Transverse colon (tissue), 4 donors: ENCODE data around the gene HDAC4. TPM values are rescaled to one million over a fixed set of nuclear protein-coding genes. Genes with fewer than 3 reads are reported as not detected.

Experiments
- DNase-seq: peaks from one replicate; pipeline ENCODE4 v3.0.0-alpha.2; 2019
- H3K27ac ChIP-seq, 4 donors: fragments of 200-600 bp; sonication (generic); 2 replicates each; pipeline ENCODE4 v1.5.1; 2016 to 2018; ENCODE audit warnings: inconsistent platforms in 4 of 4
- H3K27me3 ChIP-seq: fragments of 200-600 bp; sonication (generic); 2 replicates; pipeline ENCODE4 v1.5.1; 2017; ENCODE audit warnings: inconsistent platforms
- H3K36me3 ChIP-seq, 4 donors: fragments of 200-600 bp; sonication (generic); 2 replicates each; pipeline ENCODE4 v1.5.1; 2017 to 2019; ENCODE audit warnings: inconsistent platforms in 4 of 4
- H3K4me1 ChIP-seq, 4 donors: fragments of 200-600 bp; sonication (generic); 2 replicates each; pipeline ENCODE4 v1.5.1; 2017 to 2020; ENCODE audit warnings: inconsistent platforms in 4 of 4
- H3K4me3 ChIP-seq, 4 donors: fragments of 200-600 bp; sonication (generic); 1 replicate in 1 of 4; 2 replicates in 3 of 4; pipeline versions ENCODE4 v1.5.1 to v1.6.1; 2017 to 2019; ENCODE audit warnings: inconsistent platforms in 4 of 4
- H3K9me3 ChIP-seq, 2 donors: fragments of 200-600 bp; sonication (generic); 2 replicates each; pipeline ENCODE4 v1.5.1; 2017 to 2019; ENCODE audit warnings: inconsistent platforms in 2 of 2
- CTCF ChIP-seq, 5 experiments: fragments of 200-600 bp in 3 of 5; fragments of 450-650 bp in 2 of 5; sonication (generic) in 3 of 5; IDR thresholded peaks; 1 replicate in 2 of 5; 2 replicates in 3 of 5; pipeline ENCODE4 v1.5.1; 2016 to 2017; ENCODE audit warnings: antibody characterized with exemption in 5 of 5, inconsistent platforms in 3 of 5, mild to moderate bottlenecking in 2 of 5, moderate library complexity in 1 of 5
- EP300 ChIP-seq: sonication (generic); formaldehyde crosslinking; IDR thresholded peaks from one replicate; pipeline ENCODE4 v1.6.1; 2017; ENCODE audit warnings: antibody characterized with exemption, low read depth
- POLR2A ChIP-seq: fragments of 450-650 bp; IDR thresholded peaks from one replicate; pipeline ENCODE4 v1.6.1; 2016; ENCODE audit warnings: antibody characterized with exemption, mild to moderate bottlenecking, moderate library complexity
- POLR2AphosphoS5 ChIP-seq, 3 donors: sonication (generic); formaldehyde crosslinking; IDR thresholded peaks; one replicate each; pipeline ENCODE4 v1.6.1; 2016; ENCODE audit warnings: antibody characterized with exemption in 3 of 3
- WGBS, 2 donors: methylation state at CpG; one replicate each; pipeline ENCODE4 v1.1.5; 2018; ENCODE audit warnings: low coverage in 1 of 2; 5-methylcytosine and 5-hydroxymethylcytosine counted together
- in situ Hi-C, 4 donors: fragments of 200-750 bp; cut with MboI; loops; one replicate each; pipeline versions ENCODE4 v1.15.0 to v1.15.1; 2017; ENCODE audit warnings: low sequenced_read_pairs in 3 of 4, low pct_ligation_motif_present in 1 of 4, low pct_unique_long_range_greater_than_20kb in 1 of 4
- intact Hi-C: fragments of 100-400 bp; cut with DNase I; formaldehyde crosslinking; loops from one replicate; pipeline ENCODE4 v1.15.1; 2023; ENCODE audit warnings: low total_unique reads
- total RNA-seq, 4 donors: library from RNA; depleted of rRNA; stranded (reverse); fragments of >200 nt; gene quantifications; one replicate each; pipeline ENCODE4 v1.1.0, GENCODE V29; 2016

Gene HDAC4
- total RNA-seq, 4 donors from 2014 or later: 33.9 to 192 (median 112) TPM

GRCh38 chr2:239027391-239028252, 373.2 kb downstream of the HDAC4 start:
- no peak for DNase-seq
- WGBS, 2 donors: 74 to 86% methylated on average over 9 to 13 of the region's 38 CpGs
- Histone ChIP-seq H3K27me3 (peaks cover 8% of the 10 kb centered on the region), H3K27ac (no peak overlapping the region), H3K36me3 (no peaks in the 10 kb centered on the region), H3K4me1 (no peaks in the 10 kb centered on the region), H3K9me3 (no peaks in the 10 kb centered on the region), H3K4me3 (no peak overlapping the region)
- intact Hi-C loops: no loop called here
- no peak for TF ChIP-seq CTCF (IDR thresholded peaks at IDR 0.05)
- no peak for TF ChIP-seq POLR2AphosphoS5 (IDR thresholded peaks at IDR 0.05)
- TF ChIP-seq POLR2A: no peak
- TF ChIP-seq EP300: no peak
- in situ Hi-C loops: loop anchor here in 1 of 4 donors (25.0 kb wide), 1 partner anchor 960 kb away; no protein-coding TSS in a partner anchor

- Histone ChIP-seq H3K36me3 (no peaks in the 10 kb centered on the region), H3K9me3 (no peaks in the 10 kb centered on the region), H3K4me3 (no peak overlapping the region), H3K4me1 (no peaks in the 10 kb centered on the region), H3K27me3 (peaks cover 2% of the 10 kb centered on the region), H3K27ac (no peak overlapping the region)
- no peak for TF ChIP-seq CTCF (IDR thresholded peaks at IDR 0.05)
- in situ Hi-C loops (loop anchor here in 1 of 4 donors (25.0 kb wide), 1 partner anchor 960 kb away; no protein-coding TSS in a partner anchor), intact Hi-C loops (no loop called here)
- 64 to 74% methylated on average over 8 to 25 of the region's 25 CpGs for WGBS, 2 donors
- DNase-seq: no peak
Measured at GRCh38 chr2:239026711-239027361, 374.0 kb downstream of the HDAC4 start.

GRCh38 chr2:239025951-239026461, 374.8 kb downstream of the HDAC4 start:
- intact Hi-C loops (no loop called here), in situ Hi-C loops (loop anchor here in 1 of 4 donors (25.0 kb wide), 1 partner anchor 961 kb away; no protein-coding TSS in a partner anchor)

More at GRCh38 chr2:239025951-239026461, 374.8 kb downstream of the HDAC4 start:
- no peaks in the 10 kb centered on the region for H3K27me3 ChIP-seq
- H3K4me3 ChIP-seq: no peak overlapping the region
- H3K9me3 ChIP-seq: no peaks in the 10 kb centered on the region
- no peak for TF ChIP-seq CTCF (IDR thresholded peaks at IDR 0.05)
- no peak for TF ChIP-seq POLR2AphosphoS5 (IDR thresholded peaks at IDR 0.05)
- no peak for TF ChIP-seq EP300
- no peak for TF ChIP-seq POLR2A
- no peak overlapping the region for H3K27ac ChIP-seq
- 76% methylated on average over 14 of the region's 14 CpGs; no CpG with 5 or more reads in 1 of the 2 donors for WGBS, 2 donors
- H3K36me3 ChIP-seq: no peaks in the 10 kb centered on the region
- no peak for DNase-seq
- H3K4me1 ChIP-seq: no peaks in the 10 kb centered on the region
